Keratinocyte (primary cell): ENCODE results near the gene ITIH4. TPM values are rescaled to one million over a fixed set of nuclear protein-coding genes. Genes with fewer than 3 reads are reported as not detected.

ENCODE experiments used
- DNase-seq: peaks from one replicate; pipeline ENCODE4 v3.0.0-alpha.2; 2011; ENCODE audit warnings: low read depth, missing footprints, low spot score
- FAIRE-seq: peaks from 2 replicates; lab custom pipeline; 2011; peaks lifted over from hg19 to GRCh38; lab: Jason Lieb, UNC
- H2AFZ ChIP-seq: 2 replicates; pipeline ENCODE4 v1.6.0; 2012; ENCODE audit warnings: low read length, control low read depth, inconsistent platforms; ENCODE audit not compliant: control insufficient read depth
- H3K27ac ChIP-seq: 2 replicates; pipeline ENCODE4 v1.5.1; 2011; ENCODE audit warnings: low read length; ENCODE audit not compliant: control insufficient read depth, insufficient read depth
- H3K27me3 ChIP-seq: 3 replicates; pipeline ENCODE4 v1.6.0; 2011; ENCODE audit warnings: low read length; ENCODE audit not compliant: control insufficient read depth, insufficient read depth; ENCODE audit errors: extremely low read depth
- H3K36me3 ChIP-seq, 2 experiments: 2 replicates in 1 of 2; 3 replicates in 1 of 2; pipeline ENCODE4 v1.5.1; 2011; ENCODE audit warnings: low read length in 2 of 2, mild to moderate bottlenecking in 1 of 2; ENCODE audit not compliant: control insufficient read depth in 2 of 2, insufficient read depth in 2 of 2; ENCODE audit errors: extremely low read depth in 1 of 2
- H3K4me1 ChIP-seq: 3 replicates; pipeline ENCODE4 v1.5.1; 2011; ENCODE audit warnings: low read length; ENCODE audit not compliant: control insufficient read depth, insufficient read depth; ENCODE audit errors: extremely low read depth
- H3K4me2 ChIP-seq: 3 replicates; pipeline ENCODE4 v1.6.0; 2011; ENCODE audit warnings: low read depth, low read length; ENCODE audit not compliant: control insufficient read depth, insufficient read depth; ENCODE audit errors: extremely low read depth
- H3K4me3 ChIP-seq, 3 experiments: fragments of 200-600 bp in 1 of 3; sonication (generic) in 1 of 3; 2 replicates in 2 of 3; 3 replicates in 1 of 3; pipeline ENCODE4 v1.5.1; 2011 to 2016; ENCODE audit warnings: low read length in 3 of 3, mild to moderate bottlenecking in 3 of 3, control low read depth in 2 of 3, inconsistent platforms in 1 of 3, low read depth in 1 of 3, mixed read lengths in 1 of 3, mixed run types in 1 of 3, moderate library complexity in 1 of 3; ENCODE audit not compliant: control insufficient read depth in 2 of 3, insufficient read depth in 2 of 3; ENCODE audit errors: extremely low read depth in 1 of 3
- H3K79me2 ChIP-seq: 2 replicates; pipeline ENCODE4 v1.6.0; 2012; ENCODE audit warnings: low read length; ENCODE audit not compliant: control insufficient read depth, insufficient read depth
- H3K9ac ChIP-seq: 3 replicates; pipeline ENCODE4 v1.6.0; 2011; ENCODE audit warnings: low read length; ENCODE audit not compliant: control insufficient read depth, insufficient read depth; ENCODE audit errors: extremely low read depth
- H3K9me1 ChIP-seq: 3 replicates; pipeline ENCODE4 v1.6.0; 2011; ENCODE audit warnings: low read length; ENCODE audit not compliant: control insufficient read depth, insufficient read depth; ENCODE audit errors: extremely low read depth
- H3K9me3 ChIP-seq: 2 replicates; pipeline ENCODE4 v1.5.1; 2012; ENCODE audit warnings: low read depth, low read length; ENCODE audit not compliant: control insufficient read depth
- H4K20me1 ChIP-seq: 3 replicates; pipeline ENCODE4 v1.6.0; 2011; ENCODE audit warnings: low read length; ENCODE audit not compliant: control insufficient read depth, insufficient read depth; ENCODE audit errors: extremely low read depth
- CTCF ChIP-seq, 3 experiments: IDR thresholded peaks in 1 of 3; conservative IDR thresholded peaks in 1 of 3; optimal IDR thresholded peaks in 1 of 3; 2 replicates in 2 of 3; 3 replicates in 1 of 3; pipeline versions ENCODE3 to v1.5.1; 2011; ENCODE audit warnings: low read length in 3 of 3, mild to moderate bottlenecking in 3 of 3, moderate library complexity in 2 of 3, control low read depth in 1 of 3, inconsistent platforms in 1 of 3; ENCODE audit not compliant: insufficient read depth in 2 of 3; ENCODE audit errors: extremely low read depth in 1 of 3
- EZH2 ChIP-seq: IDR thresholded peaks from one replicate; pipeline ENCODE4 v1.6.1; 2012; ENCODE audit warnings: inconsistent platforms, mild to moderate bottlenecking, low read length, moderate library complexity
- dilution Hi-C: fragments of 300-500 bp; cut with MboI; formaldehyde crosslinking; loops from one replicate; pipeline ENCODE4 v1.7.0; 2020; ENCODE audit warnings: low sequenced_read_pairs; ENCODE audit not compliant: extremely low pct_ligation_motif_present
- polyA plus RNA-seq, 5 experiments: library from polyadenylated mRNA; depleted of rRNA in 3 of 5; stranded (reverse) in 3 of 5; stranded (forward) in 1 of 5; unstranded in 1 of 5; fragments of >200 nt; gene quantifications; 1 replicate in 1 of 5; 2 replicates in 3 of 5; 3 replicates in 1 of 5; pipeline versions ENCODE4 v1.2.1 to v1.2.3, GENCODE V29; 2011 to 2012; ENCODE audit warnings: missing spikeins in 2 of 5, low read depth in 1 of 5, low replicate concordance in 1 of 5

Gene ITIH4
- polyA plus RNA-seq, 1 donor (not counting 4 experiments of a cell fraction or from before 2014, with no cell fraction given) = 1.4 TPM

GRCh38 chr3:52865994-52866393 is 35.5 kb upstream of the ITIH4 start:
- no peak overlapping the region for H3K4me2 ChIP-seq

GRCh38 chr3:52860424-52860768 is 29.9 kb upstream of the ITIH4 start:
- H3K4me2 ChIP-seq = no peak overlapping the region
- no peak overlapping the region for H3K27ac ChIP-seq
- no peak for FAIRE-seq
- H3K36me3 ChIP-seq = peaks cover 0 to 2% of the 10 kb centered on the region in 2 experiments
- H3K27me3 ChIP-seq = no peaks in the 10 kb centered on the region
- no peak overlapping the region for H3K9ac ChIP-seq
- H3K4me3 ChIP-seq = no peak overlapping the region
- no peaks in the 10 kb centered on the region for H3K9me3 ChIP-seq
- DNase-seq = no peak
- dilution Hi-C loops = no loop called here
- no peak overlapping the region for H2AFZ ChIP-seq
- H3K79me2 ChIP-seq = no peaks in the 10 kb centered on the region
- no peaks in the 10 kb centered on the region for H4K20me1 ChIP-seq
- H3K4me1 ChIP-seq = no peaks in the 10 kb centered on the region
- TF ChIP-seq CTCF (optimal IDR thresholded peaks at IDR 0.05 in 1 of 3, IDR thresholded peaks at IDR 0.05 in 1 of 3, conservative IDR thresholded peaks at IDR 0.05 in 1 of 3; ENCODE audit: extremely low read depth in 1 of 3, insufficient read depth in 2 of 3, low read length in 3 of 3) (no peak), EZH2 (no peak)
- H3K9me1 ChIP-seq = no peaks in the 10 kb centered on the region

More at GRCh38 chr3:52865994-52866393, 35.5 kb upstream of the ITIH4 start:
- TF ChIP-seq EZH2 (no peak), CTCF (optimal IDR thresholded peaks at IDR 0.05 in 1 of 3, IDR thresholded peaks at IDR 0.05 in 1 of 3, conservative IDR thresholded peaks at IDR 0.05 in 1 of 3; ENCODE audit: extremely low read depth in 1 of 3, insufficient read depth in 2 of 3, low read length in 3 of 3) (no peak)
- Histone ChIP-seq H3K4me3 (no peak overlapping the region), H3K9ac (no peak overlapping the region), H3K27ac (no peak overlapping the region), H3K4me1 (no peaks in the 10 kb centered on the region), H3K9me3 (no peaks in the 10 kb centered on the region), H4K20me1 (no peaks in the 10 kb centered on the region), H3K36me3 (no peaks in the 10 kb centered on the region), H3K79me2 (no peaks in the 10 kb centered on the region), H3K9me1 (no peaks in the 10 kb centered on the region), H2AFZ (no peak overlapping the region), H3K27me3 (no peaks in the 10 kb centered on the region)
- no peak for FAIRE-seq
- dilution Hi-C loops = no loop called here
- DNase-seq = no peak
